Lower leg skin (tissue), 4 donors: ENCODE data around the gene APC. TPM values are rescaled to one million over a fixed set of nuclear protein-coding genes. Genes with fewer than 3 reads are reported as not detected.
"Not testable (repeated sequence)": the region's sequence is repeated elsewhere in the genome, so short reads cannot be mapped to it uniquely, and the experiment has no call there.

Experiments
- DNase-seq, 2 donors: peaks; one replicate each; pipeline ENCODE4 v3.0.0-alpha.2; 2019; ENCODE audit warnings: low spot score in 2 of 2
- H3K4me3 ChIP-seq: fragments of 200-600 bp; sonication (generic); 2 replicates; pipeline ENCODE4 v1.5.1; 2017; ENCODE audit warnings: mild to moderate bottlenecking, low read depth; ENCODE audit not compliant: poor library complexity, severe bottlenecking
- POLR2A ChIP-seq, 2 donors: fragments of 450-650 bp; IDR thresholded peaks; one replicate each; pipeline ENCODE4 v1.6.1; 2016 to 2017; ENCODE audit warnings: antibody characterized with exemption in 2 of 2, mild to moderate bottlenecking in 1 of 2, moderate library complexity in 1 of 2
- WGBS, 2 donors: methylation state at CpG; one replicate each; pipeline ENCODE4 v1.1.5; 2018; 5-methylcytosine and 5-hydroxymethylcytosine counted together
- intact Hi-C: fragments of 100-400 bp; cut with DNase I; formaldehyde crosslinking; loops from one replicate; pipeline ENCODE4 v1.15.0; 2023; ENCODE audit warnings: low total_unique reads
- total RNA-seq, 4 donors: library from RNA; depleted of rRNA; stranded (reverse); fragments of >200 nt; gene quantifications; one replicate each; pipeline ENCODE4 v1.1.0, GENCODE V29; 2016
- TF ChIP-seq, protein P1 (sequence below), 3 donors: fragments of 450-650 bp; IDR thresholded peaks; one replicate each; pipeline ENCODE4 v1.5.1; 2016; ENCODE audit warnings: antibody characterized with exemption in 3 of 3, mild to moderate bottlenecking in 3 of 3, moderate library complexity in 2 of 3

Gene APC
- total RNA-seq, 4 donors from 2014 or later: 52.6 to 82.8 (median 61.9) TPM

DNA sequence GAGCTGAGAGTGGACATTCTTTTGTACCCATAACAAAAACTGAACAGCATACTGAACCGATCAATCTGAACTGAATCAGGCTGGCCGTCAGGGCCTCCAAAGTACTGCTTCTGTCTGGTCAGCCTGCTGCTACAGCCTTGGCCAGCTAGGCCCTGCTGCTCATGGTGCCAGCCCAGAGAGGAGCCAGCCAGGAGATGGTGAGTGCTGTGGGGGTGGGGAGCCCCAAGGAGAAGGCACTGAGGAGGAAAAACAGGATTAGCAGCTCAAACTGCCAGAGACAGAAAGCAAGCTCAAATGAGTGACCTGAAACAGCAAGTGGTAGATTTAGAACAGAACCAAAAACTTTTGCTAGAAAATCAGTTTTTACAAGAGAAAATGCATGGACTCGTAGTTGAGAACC lies 147.3 kb downstream of the APC start:
- no peak overlapping the region for H3K4me3 ChIP-seq
- DNase-seq: no peak
- WGBS, 2 donors: 84 to 90% methylated on average over 3 of the region's 3 CpGs
- intact Hi-C loops: no loop called here
- TF ChIP-seq, protein P1, sequence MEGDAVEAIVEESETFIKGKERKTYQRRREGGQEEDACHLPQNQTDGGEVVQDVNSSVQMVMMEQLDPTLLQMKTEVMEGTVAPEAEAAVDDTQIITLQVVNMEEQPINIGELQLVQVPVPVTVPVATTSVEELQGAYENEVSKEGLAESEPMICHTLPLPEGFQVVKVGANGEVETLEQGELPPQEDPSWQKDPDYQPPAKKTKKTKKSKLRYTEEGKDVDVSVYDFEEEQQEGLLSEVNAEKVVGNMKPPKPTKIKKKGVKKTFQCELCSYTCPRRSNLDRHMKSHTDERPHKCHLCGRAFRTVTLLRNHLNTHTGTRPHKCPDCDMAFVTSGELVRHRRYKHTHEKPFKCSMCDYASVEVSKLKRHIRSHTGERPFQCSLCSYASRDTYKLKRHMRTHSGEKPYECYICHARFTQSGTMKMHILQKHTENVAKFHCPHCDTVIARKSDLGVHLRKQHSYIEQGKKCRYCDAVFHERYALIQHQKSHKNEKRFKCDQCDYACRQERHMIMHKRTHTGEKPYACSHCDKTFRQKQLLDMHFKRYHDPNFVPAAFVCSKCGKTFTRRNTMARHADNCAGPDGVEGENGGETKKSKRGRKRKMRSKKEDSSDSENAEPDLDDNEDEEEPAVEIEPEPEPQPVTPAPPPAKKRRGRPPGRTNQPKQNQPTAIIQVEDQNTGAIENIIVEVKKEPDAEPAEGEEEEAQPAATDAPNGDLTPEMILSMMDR (IDR thresholded peaks at IDR 0.05): no peak
- TF ChIP-seq POLR2A (IDR thresholded peaks at IDR 0.05): no peak

DNA sequence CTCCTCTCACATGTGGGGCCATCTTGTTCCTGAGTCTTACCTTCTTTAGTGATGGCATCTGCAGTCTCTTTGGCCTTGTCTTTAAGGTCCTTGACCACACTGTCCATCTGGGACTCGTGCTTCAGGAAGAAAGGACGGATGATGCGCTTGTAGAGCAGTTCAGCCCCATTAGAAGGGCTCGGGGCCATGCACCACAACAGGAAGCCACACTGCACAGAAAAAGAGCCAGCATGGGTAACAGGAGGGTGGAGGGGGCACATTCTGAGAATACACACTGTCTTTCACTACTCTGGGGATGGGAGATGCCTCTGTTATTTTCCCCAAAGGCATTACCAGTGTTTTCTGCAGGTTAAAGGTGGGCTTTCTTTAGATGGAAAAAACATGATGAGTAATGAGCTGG lies 149.3 kb downstream of the APC start:
- WGBS, 2 donors: 94% methylated on average over 4 of the region's 4 CpGs
- TF ChIP-seq POLR2A (IDR thresholded peaks at IDR 0.05): no peak
- TF ChIP-seq, protein P1 (IDR thresholded peaks at IDR 0.05): no peak
- intact Hi-C loops: no loop called here
- no peak for DNase-seq
- H3K4me3 ChIP-seq: no peak overlapping the region

DNA sequence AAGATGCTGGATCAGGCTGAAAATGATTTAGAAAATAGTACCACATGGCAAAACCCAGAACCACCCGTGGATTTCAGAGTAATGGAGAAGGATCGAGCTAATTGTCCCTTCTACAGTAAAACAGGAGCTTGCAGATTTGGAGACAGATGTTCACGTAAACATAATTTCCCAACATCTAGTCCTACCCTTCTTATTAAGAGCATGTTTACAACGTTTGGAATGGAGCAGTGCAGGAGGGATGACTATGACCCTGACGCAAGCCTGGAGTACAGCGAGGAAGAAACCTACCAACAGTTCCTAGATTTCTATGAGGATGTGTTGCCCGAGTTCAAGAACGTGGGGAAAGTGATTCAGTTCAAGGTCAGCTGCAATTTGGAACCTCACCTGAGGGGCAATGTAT lies 154.4 kb downstream of the APC start:
- intact Hi-C loops, DNase-seq, H3K4me3 ChIP-seq: not testable (repeated sequence)
- WGBS, 2 donors: 85 to 91% methylated on average over 8 of the region's 8 CpGs

DNA sequence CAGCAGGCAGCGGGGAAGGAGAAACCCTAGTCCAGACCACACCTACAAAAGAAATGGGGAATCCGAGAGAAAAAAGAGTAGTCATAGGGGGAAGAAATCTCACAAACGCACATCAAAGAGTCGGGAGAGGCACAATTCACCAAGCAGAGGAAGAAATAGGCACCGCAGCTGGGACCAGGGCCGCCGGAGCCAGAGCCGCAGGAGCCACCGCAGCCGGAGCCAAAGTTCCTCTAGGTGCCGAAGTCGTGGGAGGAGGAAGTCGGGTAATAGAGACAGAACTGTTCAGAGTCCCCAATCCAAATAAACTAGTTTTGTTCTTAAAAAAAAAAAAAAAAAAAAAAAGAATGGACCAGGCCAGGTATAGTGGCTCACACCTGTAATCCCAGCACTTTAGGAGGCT lies 155.1 kb downstream of the APC start:
- intact Hi-C loops: no loop called here
- 94 to 95% methylated on average over 13 of the region's 13 CpGs for WGBS, 2 donors
- no peak overlapping the region for H3K4me3 ChIP-seq
- no peak for TF ChIP-seq POLR2A (IDR thresholded peaks at IDR 0.05)
- TF ChIP-seq, protein P1 (IDR thresholded peaks at IDR 0.05): no peak
- DNase-seq: no peak

DNA sequence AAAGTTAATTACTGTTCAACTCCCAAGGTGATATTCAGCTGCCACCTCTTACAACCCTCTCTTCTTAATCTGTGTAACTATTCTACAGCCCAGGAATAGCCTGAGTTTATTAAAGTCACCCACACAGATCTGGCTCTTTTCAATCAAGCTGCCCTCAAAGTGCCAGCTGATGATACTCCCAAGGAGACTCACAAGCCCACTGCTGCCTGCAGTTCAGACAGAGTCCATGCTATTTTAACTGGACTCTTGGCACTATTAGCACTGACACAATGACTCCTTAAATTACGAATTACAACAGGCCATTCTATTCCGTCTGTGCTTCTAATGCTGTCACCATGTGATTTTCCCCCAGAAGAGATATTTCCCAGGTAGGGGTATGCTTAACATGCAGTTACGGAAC lies 158.0 kb downstream of the APC start:
- intact Hi-C loops: no loop called here
- DNase-seq: no peak
- no peak overlapping the region for H3K4me3 ChIP-seq
- TF ChIP-seq POLR2A (IDR thresholded peaks at IDR 0.05): no peak
- TF ChIP-seq, protein P1 (IDR thresholded peaks at IDR 0.05): no peak
- WGBS, 2 donors: 92 to 94% methylated on average over 3 of the region's 3 CpGs

Other genes starting within 250 kb of the APC start
- 10 to 100 TPM; 31.1 to 63.7 (median 43.9) TPM for gene SRP19, start 123.4 kb downstream of the APC start, total RNA-seq
- 10 to 100 TPM; 50.7 to 85.5 (median 74.4) TPM for gene REEP5, start 184.3 kb downstream of the APC start, total RNA-seq
- gene DCP2, start 238.9 kb downstream of the APC start, total RNA-seq: 10 to 100 TPM; 20.7 to 27.3 (median 22.1) TPM